NCI-H2171 (cell line): ENCODE results near the gene ZFP69B.
"Not testable (repeated sequence)": the region's sequence is repeated elsewhere in the genome, so short reads cannot be mapped to it uniquely, and the experiment has no call there.

Experiments used
- DNase-seq: peaks from one replicate; lab custom pipeline; 2025; lab: John Stamatoyannopoulos, UW

The ZFP69B gene

DNA sequence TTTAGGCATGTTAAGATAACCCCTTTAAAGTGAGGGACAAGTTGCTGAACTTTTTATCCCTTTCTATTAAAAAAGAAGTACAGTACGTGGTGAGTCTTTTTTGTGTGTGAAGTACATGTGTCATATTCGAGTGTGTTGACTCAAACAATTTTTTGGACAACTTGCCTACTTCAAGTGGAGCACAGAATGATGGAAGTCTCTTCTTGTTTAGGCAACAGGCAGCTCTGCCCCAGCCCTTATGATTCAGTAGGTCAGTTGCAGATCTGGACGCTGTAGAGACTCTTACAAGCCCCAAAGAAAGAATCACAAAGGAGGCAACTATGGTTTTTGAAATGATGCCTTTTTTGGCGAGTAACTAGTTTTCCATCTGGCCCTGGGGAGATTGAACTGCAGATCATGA lies 14.4 kb upstream of the ZFP69B start:
- DNase-seq, result no peak

DNA sequence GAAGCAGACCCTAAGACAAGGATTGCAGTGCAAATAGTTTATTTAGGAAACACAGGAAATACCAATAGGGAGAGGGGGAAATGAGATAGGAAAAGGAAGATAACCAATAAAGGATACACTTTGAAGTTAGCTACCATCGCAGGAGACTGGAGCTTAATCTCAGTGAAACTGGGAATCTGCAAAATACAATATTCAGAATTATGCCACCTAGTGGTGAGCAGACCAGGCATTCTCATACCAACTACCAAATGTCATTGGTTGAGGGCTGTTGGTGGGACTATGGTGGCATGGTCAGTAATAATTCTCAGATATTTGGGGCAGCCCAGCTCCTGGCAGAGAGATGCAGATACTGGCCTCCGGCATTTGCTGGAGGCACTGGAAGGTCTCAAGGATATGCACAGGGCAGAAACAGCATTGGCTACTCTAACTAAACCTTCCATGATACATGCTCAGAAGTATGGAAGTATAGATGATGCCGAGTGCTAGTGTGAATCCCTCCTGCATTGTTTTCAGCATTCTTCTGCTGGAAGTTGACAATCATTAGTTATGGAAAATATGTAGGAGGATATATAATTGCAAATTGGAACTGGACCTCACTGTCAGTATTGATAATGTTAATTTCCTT lies 11.8 kb upstream of the ZFP69B start:
- no peak for DNase-seq

DNA sequence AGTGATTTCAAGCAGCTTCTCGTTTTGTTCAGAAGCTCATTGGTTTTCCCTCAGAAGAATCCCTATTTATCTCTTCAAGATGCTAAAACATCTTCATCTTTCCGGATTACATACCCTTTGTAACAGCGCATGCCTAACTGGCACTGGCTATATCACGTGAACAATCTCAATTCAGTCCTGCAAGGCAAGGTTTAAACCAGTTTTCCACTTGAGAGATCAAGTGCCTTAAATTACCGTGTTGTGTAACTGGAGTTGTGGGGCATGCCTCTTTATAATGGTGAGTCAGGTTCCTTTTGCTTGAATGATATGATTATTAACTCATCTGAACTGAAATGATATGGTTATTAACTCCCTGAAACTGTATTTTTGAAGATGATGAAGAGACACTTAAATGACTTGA lies 11.0 kb upstream of the ZFP69B start:
- DNase-seq, result no peak

DNA sequence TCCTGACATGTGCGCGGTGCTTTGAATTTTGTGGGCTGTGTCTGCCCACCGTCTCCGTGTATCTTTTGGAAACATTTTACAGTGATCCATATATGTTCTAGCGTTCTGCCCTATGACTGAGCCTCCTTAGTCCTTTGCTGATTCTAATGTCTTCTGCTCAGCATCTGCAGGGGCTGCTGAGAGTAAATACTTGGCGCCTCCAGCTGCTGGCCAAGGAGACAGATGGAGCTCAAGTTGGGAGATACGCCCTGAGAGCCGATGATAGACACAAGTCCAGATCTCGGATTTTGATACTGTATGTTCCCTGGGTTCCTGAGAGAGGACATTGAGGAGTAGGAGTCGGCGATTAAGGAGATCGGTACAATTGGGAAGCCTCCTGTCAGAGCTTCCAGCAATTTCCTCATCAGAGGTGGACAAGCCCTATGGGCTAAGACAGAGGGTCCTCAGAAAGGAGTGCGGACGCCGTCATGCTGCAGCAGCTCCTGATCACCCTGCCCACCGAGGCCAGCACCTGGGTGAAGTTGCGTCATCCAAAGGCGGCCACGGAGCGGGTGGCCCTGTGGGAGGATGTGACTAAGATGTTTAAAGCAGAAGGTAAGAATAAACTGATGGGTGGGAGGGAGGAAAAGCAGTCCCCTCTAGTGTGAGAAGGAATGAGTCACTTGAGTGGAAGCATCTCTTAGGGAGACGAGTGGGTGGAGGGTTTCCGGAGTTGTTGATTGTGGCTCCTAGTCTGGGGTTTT lies 390 bp downstream of the ZFP69B start:
- peak; percentile 17 for DNase-seq

DNA sequence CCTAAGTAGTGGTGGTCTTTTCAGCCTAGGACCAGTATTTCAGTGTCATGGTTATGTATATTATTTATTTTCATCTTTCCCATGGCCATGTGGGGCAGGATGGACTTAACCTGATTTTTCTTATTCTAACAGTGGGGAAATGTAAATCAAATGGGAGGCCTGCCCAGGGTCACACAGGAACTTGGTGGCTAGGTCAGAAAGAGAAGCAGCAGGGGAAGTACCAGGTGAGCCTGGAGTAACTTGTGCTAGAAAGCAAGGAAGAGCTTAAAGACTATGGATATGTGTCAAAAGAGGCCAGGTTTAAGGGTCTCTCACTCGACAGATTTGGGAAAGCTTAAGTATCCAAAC lies 936 bp downstream of the ZFP69B start:
- DNase-seq, result no peak

DNA sequence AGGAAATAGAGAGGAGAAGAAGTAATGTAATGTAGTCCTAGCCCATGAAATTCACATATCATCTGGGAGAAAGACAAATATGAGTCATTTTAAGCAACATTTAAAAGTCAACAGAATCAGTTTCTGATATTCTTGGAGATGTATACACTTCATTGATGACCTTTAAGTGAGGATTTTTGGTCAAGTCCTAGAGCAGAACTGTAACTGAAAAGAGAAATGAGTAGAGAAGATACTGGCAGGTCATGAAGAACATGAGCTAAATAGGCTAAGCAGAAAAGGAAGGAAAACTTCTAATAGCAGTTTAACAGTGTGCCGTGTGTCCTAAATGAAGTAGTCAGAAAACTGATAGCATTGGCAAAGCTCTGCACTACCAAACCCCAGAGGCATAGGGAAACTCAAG lies 4.6 kb downstream of the ZFP69B start:
- no peak for DNase-seq

DNA sequence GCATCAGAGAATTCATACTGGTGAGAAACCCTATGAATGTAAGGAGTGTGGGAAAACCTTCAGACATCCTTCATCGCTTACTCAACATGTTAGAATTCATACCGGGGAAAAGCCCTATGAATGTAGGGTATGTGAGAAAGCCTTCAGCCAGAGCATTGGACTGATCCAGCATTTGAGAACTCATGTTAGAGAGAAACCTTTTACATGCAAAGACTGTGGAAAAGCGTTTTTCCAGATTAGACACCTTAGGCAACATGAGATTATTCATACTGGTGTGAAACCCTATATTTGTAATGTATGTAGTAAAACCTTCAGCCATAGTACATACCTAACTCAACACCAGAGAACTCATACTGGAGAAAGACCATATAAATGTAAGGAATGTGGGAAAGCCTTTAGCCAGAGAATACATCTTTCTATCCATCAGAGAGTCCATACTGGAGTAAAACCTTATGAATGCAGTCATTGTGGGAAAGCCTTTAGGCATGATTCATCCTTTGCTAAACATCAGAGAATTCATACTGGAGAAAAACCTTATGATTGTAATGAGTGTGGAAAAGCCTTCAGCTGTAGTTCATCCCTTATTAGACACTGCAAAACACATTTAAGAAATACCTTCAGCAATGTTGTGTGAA lies 12.8 kb downstream of the ZFP69B start:
- DNase-seq, result no peak

DNA sequence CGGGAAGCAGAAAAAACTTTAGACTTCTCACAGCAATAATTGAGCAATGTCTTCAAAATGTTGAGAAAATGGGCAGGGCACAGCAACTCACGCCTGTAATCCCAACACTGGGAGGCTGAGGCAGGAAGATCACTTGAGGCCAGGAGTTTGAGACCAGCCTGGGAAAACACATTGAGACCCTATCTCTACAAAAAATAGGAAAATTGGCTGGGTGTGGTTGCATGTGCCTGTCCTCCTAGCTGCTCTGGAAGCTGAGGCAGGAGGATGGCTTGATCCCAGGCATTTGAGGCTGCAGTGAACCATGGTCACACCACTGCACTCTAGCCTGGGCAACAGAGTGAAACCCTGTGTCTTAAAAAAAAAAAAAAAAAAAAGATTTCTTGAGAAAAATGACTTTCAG lies 19.1 kb downstream of the ZFP69B start:
- no peak for DNase-seq

DNA sequence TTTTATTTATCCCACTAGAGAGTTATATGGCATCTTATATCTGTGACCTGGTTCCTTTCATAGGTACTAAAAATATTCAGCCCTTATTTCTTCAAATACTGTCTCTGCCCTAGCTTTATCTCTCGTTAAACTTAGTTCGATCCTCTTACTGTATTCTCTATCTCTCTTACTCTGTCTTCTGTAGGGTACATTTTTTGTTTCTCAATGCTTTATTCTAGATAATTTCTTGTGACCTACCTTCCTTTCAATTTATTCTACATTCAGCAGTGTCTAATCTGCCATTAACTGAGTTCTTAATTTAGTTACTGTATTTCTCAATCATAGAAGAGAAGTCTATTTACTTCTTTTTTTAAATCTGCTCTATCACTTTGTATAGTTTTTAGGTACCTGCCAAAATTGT lies 25.0 kb downstream of the ZFP69B start:
- no peak for DNase-seq

DNA sequence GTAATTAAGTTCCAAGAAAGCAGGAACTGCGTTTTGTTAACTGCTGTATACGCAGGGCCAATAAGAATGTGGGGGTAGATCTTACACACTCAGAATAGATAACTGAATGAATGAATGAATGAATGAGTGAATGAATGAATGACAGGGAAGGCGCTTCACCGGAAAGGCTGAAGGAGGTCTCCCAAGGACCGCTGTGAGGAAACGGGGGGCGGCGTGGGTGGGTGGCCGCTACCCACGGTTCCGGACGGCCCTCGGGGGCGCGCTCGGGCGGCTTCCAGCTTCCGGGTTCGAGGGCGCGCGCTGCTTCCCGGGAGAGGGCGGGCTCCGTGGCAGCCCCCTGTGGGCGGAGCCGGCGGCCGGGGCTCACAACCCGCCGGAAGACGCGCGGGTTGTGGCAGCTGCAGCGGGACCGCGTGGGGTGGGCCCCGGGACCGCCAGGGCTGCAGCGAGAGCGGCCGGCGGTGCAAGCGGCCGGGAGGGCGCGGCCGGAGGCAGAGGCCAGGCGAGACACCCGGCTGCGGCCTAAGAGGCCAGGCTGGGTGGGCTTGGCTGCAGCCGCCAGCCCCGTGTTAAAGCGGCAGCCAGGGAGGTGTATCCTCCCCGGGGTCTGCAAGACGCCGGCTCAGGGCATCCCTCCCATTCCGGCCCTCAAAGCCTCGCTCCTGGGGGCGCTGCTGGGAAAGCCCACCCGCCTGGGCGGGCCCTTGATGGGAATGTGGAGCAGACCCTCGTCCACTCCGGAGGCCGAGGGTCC lies 26.8 kb downstream of the ZFP69B start, which contains the start of gene ZFP69:
TSS of gene ZFP69 (plus strand) at position 367 of the 754 bp plus-strand sequence. CDS start 2,072 bp downstream, outside the sequence.
- DNase-seq, result peak; percentile 76

DNA sequence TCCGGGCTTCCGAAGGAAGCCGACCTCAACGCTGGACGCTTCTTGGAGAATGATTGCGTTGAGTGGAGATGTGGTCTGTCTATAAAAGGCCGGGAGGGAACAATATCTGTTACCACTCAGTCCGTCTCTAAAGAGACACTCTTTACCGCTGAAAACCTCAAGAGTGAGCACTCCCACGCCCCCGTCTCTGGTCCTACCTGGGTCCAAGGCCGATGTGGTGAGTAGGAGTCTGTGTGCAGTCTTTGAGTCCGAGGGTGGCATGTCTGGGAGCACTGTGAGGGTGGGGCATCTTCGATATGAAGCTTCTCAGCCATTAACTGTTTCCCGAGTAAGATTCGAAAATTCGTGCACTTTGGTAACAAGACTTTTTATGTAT lies 27.4 kb downstream of the ZFP69B start:
- DNase-seq, result no peak

DNA sequence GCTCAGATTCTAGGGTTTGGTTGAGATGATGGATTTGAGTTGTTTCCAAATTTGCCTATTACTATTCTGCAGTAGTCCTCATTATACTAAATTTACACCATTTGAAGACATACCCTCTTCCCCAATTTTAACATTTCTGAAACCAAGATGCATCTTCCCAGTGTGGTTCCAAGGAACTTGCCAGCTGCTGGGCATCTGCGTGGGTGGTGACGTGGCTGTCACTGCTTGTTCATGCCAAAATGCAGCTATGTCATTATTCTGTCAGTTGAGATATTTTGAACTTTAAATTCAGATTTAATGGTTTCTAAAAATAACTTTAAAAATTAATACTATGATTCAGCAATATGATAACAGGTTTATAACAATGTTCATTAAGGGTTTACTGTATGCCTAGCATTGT lies 28.0 kb downstream of the ZFP69B start:
- DNase-seq, result no peak

DNA sequence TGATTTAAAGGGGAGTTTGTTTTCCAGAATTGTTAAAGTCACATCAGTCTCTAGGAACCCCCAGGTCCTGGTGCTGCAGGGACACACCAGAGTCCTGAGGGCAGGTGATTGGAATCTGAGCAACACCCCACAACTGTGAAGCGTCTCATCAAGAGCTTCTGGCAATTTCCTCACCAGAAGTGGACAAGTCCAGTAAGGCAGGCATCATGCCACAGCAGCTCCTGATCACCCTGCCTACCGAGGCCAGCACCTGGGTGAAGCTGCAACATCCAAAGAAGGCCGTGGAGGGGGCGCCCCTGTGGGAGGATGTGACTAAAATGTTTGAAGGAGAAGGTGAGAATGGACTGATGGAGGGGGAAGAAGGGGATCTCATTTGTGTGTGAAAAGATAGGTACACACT lies 28.9 kb downstream of the ZFP69B start:
- no peak for DNase-seq

DNA sequence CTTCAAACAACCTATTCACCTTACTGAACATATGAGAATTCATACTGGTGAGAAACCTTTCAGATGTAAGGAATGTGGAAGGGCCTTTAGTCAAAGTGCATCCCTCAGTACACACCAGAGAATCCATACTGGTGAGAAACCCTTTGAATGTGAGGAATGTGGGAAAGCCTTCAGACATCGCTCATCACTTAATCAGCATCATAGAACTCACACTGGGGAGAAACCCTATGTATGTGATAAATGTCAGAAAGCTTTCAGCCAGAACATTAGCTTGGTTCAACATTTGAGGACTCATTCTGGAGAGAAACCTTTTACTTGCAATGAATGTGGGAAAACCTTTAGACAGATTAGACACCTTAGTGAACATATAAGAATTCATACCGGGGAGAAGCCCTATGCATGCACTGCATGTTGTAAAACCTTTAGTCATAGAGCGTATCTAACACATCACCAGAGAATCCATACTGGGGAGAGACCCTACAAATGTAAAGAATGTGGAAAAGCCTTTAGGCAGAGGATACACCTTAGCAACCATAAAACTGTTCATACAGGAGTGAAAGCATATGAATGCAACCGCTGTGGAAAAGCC lies 45.1 kb downstream of the ZFP69B start:
- DNase-seq, result no peak

DNA sequence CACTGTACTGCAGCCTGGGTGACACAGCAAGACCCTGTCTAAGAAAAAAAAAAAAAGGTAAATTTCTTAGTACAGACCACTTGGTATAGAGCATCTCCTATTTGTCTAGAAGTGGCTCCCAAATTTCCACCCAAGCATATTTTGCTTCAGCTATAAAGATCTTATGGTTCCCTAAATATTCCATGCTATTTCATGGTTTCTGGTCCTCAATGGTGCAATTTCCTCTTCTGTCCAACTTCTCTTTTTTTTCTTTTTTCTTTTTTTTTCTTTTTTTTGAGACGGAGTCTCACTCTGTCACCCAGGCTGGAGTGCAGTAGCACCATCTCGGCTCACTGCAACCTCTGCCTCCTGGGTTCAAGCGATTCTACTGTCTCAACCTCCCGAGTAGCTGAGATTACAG lies 52.4 kb downstream of the ZFP69B start:
- DNase-seq, result not testable (repeated sequence)

DNA sequence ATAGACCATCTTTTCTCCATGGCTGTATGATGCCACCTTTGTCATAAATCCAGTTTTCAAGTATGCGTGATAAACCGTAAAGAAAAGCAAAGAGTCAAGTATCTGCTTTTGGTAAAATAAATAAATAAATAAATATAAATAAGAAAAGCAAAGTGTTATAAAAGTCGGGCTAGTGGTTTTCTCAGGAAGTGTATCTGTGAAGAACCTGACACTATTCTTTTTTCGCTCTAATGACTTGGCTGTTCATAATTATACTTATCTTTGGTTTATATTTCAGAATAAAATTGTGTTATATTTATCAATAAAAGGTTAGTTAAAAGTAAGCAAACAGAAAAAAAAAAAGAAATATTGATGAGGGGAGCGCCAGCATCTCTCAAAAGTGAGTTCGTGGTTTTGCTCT lies 57.7 kb downstream of the ZFP69B start:
- DNase-seq, result no peak

DNA sequence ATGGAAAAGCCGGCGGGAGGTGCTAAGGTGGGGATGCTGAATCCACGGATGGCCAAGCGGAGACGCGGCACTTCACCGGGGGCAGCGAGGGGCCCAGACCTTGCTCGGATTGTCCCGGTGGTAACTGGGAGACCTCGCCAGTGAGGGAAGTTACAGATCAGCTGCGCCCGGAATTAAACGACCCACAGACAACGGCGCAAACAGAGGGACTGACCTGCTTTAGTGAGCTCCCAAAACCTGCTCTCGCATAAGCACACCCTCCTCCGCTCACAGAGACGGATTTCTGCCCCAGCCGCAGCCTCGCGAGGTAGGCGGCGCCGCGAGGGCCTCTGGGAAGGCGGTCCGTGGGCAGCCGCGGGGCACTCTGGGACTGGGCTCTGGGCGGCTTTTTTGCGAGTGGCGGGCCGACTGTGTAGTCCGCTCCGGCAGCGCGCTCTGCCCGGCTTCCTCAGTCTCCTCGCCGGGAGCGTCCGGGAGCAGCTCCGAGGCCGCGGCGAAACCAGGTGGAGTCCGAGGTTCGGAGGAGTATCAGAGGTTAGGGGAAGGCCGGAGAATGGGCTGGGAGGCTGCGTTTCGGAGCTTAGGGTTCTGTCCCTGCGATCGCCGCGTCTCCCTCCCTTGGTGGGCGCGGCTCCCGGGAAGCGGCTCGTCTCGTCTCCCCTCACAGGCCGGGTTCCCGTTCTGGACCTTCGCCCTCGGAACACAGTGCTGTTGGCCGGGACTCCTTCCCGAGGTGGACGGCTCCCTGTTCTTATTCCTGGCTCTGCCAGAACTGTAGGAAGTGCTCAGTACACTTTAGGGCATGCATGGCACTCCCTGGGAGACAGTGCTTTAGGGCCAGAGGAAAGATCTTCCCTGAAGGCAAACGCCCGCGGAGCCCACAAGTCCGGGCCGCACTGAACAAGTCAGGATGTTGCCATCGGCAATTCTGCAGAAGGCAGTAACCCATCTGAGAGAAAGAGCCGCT lies 58.4 kb downstream of the ZFP69B start, which contains the start of gene EXO5:
TSS of gene EXO5 (plus strand) at position 393 of the 967 bp plus-strand sequence. CDS start 5,778 bp downstream, outside the sequence.
- DNase-seq, result peak; percentile 75
